Measurements from ENCODE around the gene CFAP141. TPM values are rescaled to one million over a fixed set of nuclear protein-coding genes. Genes with fewer than 3 reads are reported as not detected.

The CFAP141 gene
- total and polyA plus RNA-seq, 2 of the 13 experiments (the other 11 are each of a cell fraction or from before 2014, with no cell fraction given): not detected

DNA sequence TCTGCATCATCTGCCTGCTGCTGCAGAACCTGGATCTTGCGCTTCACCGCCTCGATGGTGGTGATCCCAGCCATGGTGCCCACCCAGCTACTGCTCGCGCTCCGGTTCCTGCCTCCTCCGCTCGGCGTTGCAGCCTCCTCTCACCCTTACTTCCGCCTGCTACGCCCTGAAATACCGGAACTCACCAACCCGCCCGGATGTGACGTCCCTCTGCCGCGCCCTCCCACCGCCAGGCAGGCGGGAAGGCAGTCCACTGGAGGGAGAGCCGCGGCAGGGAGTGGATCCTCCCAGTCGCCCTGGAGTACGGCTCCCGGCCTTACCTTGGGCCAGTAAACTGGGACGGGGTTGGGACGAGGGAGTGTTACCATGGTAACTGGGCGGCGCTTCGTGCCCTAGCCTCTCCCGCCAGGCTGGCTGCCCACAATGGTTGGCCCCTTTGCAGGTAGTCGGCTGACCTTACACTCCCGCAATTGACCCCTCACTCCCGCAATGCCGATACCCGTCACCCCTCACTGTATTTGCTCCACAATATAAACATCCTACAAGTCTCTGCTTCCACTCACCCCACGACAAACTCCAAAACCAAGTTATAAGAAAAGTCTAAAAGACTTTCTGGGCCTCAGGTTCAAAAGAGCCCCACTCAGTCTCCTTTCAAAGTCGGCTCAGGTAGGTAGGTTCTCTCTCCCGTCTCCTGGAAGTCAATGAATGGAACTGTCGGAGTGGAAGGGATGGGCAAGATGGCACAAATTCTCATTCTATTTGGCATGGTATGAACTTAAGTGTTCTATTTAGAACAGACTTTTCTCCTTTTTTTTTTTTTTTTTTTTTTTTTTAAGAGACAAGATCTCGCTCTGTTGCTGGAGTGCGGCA, 22.9 kb downstream of the CFAP141 start (continued):
- 0 out of 2 replicates have a peak, but pooled peaks have one; percentile 72 for TF ChIP-seq RELA (CRISPR knock-in tag; IDR thresholded peaks at IDR 0.05)
- TF ChIP-seq ZFP36 (IDR thresholded peaks at IDR 0.05; ENCODE audit: borderline replicate concordance, low read depth, low read length, partially characterized antibody): no peak
- TF ChIP-seq ZNF878 (CRISPR knock-in tag; IDR thresholded peaks at IDR 0.05): no peak
- no peak for TF ChIP-seq ZSCAN30 (CRISPR knock-in tag; IDR thresholded peaks at IDR 0.05)
- no peak for TF ChIP-seq PBX3 (CRISPR knock-in tag; IDR thresholded peaks at IDR 0.05; ENCODE audit: borderline replicate concordance)
- TF ChIP-seq ZNF761 (CRISPR knock-in tag; conservative IDR thresholded peaks at IDR 0.05): peak; percentile 45; the same call in 1 of the 2 replicates
- peak; percentile 61; the same call in 1 of the 2 replicates for TF ChIP-seq KLF6 (CRISPR knock-in tag; IDR thresholded peaks at IDR 0.05)
- 0 out of 2 replicates have a peak, but pooled peaks have one; percentile 64 for TF ChIP-seq GATA4 (IDR thresholded peaks at IDR 0.05; ENCODE audit: borderline replicate concordance, low read depth)
- TF ChIP-seq SPEN (CRISPR knock-in tag; IDR thresholded peaks at IDR 0.05; ENCODE audit: low read depth): peak; percentile 86
- TF ChIP-seq ZNF670 (CRISPR knock-in tag; IDR thresholded peaks at IDR 0.05; ENCODE audit: borderline replicate concordance): no peak; the same call in 1 of the 2 replicates
- TF ChIP-seq MIXL1 (CRISPR knock-in tag; IDR thresholded peaks at IDR 0.05): peak; percentile 84
- TF ChIP-seq, protein P1, sequence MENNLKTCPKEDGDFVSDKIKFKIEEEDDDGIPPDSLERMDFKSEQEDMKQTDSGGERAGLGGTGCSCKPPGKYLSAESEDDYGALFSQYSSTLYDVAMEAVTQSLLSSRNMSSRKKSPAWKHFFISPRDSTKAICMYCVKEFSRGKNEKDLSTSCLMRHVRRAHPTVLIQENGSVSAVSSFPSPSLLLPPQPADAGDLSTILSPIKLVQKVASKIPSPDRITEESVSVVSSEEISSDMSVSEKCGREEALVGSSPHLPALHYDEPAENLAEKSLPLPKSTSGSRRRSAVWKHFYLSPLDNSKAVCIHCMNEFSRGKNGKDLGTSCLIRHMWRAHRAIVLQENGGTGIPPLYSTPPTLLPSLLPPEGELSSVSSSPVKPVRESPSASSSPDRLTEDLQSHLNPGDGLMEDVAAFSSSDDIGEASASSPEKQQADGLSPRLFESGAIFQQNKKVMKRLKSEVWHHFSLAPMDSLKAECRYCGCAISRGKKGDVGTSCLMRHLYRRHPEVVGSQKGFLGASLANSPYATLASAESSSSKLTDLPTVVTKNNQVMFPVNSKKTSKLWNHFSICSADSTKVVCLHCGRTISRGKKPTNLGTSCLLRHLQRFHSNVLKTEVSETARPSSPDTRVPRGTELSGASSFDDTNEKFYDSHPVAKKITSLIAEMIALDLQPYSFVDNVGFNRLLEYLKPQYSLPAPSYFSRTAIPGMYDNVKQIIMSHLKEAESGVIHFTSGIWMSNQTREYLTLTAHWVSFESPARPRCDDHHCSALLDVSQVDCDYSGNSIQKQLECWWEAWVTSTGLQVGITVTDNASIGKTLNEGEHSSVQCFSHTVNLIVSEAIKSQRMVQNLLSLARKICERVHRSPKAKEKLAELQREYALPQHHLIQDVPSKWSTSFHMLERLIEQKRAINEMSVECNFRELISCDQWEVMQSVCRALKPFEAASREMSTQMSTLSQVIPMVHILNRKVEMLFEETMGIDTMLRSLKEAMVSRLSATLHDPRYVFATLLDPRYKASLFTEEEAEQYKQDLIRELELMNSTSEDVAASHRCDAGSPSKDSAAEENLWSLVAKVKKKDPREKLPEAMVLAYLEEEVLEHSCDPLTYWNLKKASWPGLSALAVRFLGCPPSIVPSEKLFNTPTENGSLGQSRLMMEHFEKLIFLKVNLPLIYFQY (CRISPR knock-in tag; IDR thresholded peaks at IDR 0.05; ENCODE audit: borderline replicate concordance): peak; percentile 84
- peak; percentile 89; the same call in 1 of the 2 replicates for TF ChIP-seq ZFP91 (CRISPR knock-in tag; IDR thresholded peaks at IDR 0.05; ENCODE audit: borderline replicate concordance)
- TF ChIP-seq, protein P2, sequence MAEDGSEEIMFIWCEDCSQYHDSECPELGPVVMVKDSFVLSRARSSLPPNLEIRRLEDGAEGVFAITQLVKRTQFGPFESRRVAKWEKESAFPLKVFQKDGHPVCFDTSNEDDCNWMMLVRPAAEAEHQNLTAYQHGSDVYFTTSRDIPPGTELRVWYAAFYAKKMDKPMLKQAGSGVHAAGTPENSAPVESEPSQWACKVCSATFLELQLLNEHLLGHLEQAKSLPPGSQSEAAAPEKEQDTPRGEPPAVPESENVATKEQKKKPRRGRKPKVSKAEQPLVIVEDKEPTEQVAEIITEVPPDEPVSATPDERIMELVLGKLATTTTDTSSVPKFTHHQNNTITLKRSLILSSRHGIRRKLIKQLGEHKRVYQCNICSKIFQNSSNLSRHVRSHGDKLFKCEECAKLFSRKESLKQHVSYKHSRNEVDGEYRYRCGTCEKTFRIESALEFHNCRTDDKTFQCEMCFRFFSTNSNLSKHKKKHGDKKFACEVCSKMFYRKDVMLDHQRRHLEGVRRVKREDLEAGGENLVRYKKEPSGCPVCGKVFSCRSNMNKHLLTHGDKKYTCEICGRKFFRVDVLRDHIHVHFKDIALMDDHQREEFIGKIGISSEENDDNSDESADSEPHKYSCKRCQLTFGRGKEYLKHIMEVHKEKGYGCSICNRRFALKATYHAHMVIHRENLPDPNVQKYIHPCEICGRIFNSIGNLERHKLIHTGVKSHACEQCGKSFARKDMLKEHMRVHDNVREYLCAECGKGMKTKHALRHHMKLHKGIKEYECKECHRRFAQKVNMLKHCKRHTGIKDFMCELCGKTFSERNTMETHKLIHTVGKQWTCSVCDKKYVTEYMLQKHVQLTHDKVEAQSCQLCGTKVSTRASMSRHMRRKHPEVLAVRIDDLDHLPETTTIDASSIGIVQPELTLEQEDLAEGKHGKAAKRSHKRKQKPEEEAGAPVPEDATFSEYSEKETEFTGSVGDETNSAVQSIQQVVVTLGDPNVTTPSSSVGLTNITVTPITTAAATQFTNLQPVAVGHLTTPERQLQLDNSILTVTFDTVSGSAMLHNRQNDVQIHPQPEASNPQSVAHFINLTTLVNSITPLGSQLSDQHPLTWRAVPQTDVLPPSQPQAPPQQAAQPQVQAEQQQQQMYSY (CRISPR knock-in tag; IDR thresholded peaks at IDR 0.05): peak; percentile 97
- peak; percentile 87 for TF ChIP-seq YEATS4 (CRISPR knock-in tag; IDR thresholded peaks at IDR 0.05; ENCODE audit: borderline replicate concordance)
- TF ChIP-seq ZNF713 (CRISPR knock-in tag; IDR thresholded peaks at IDR 0.05): 0 out of 2 replicates have a peak, but pooled peaks have one; percentile 65
- peak; percentile 95 for TF ChIP-seq CREB1 (IDR thresholded peaks at IDR 0.05)
- TF ChIP-seq CREB1 (CRISPR knock-in tag; IDR thresholded peaks at IDR 0.05): peak; percentile 98

Measured in HepG2 (cell line).